Measurements from ENCODE around the gene MCOLN2.

Gene MCOLN2

GRCh38 chr1:84888753-84889152 lies 108.2 kb downstream of the MCOLN2 start:
- Mint-ChIP-seq H3K27me3 (peaks cover 28% of the 10 kb centered on the region), H3K4me1 (peaks cover 45% of the 10 kb centered on the region), H3K27ac (no peak overlapping the region), H3K4me3 (no peak overlapping the region), H3K36me3 (peaks cover 1% of the 10 kb centered on the region), H3K9me3 (no peaks in the 10 kb centered on the region)
- CTCF ChIA-PET, result no interaction called here
- DNase-seq, result peak; percentile 34

DNA sequence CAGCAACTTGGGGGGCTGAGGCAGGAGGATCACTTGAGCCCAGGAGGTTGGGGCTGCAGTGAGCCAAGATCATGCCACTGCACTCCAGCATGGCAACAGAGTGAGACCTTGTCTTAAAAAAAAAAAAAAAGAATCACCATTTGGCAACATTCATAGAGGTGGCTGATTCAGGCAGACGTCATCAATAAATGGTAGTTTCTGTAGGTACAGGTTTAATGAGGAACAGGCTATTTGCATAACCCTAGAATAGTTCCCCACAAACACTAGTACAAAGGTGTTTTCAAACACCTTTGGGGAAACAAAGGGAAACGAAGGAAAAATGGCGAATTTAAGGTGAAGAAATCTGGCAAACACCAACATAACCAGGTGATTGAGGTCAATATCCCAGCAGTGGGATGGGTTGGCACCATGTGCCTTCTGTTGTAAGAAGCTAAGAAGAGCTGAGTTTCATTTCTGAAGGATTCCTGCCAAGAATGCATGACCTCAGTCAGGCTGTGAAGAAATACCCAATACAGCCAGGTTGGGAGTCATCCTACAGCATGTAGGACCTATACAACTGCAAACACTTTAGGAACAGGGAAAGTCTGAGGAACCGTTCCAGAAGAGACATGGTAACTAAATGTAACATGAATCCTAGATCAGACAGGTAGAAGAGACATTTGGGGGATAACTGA lies 109.5 kb downstream of the MCOLN2 start:
- H3K36me3 Mint-ChIP-seq, result peaks cover 1% of the 10 kb centered on the region
- H3K27ac Mint-ChIP-seq, result no peak overlapping the region
- H3K4me1 Mint-ChIP-seq, result peaks cover 38% of the 10 kb centered on the region
- peaks cover 15% of the 10 kb centered on the region for H3K27me3 Mint-ChIP-seq
- no peak for DNase-seq
- H3K9me3 Mint-ChIP-seq, result no peaks in the 10 kb centered on the region
- CTCF ChIA-PET, result no interaction called here
- H3K4me3 Mint-ChIP-seq, result no peak overlapping the region

GRCh38 chr1:84885469-84885868 lies 111.4 kb downstream of the MCOLN2 start:
- Mint-ChIP-seq H3K9me3 (peaks cover 2% of the 10 kb centered on the region), H3K27me3 (peaks cover 12% of the 10 kb centered on the region), H3K4me3 (no peak overlapping the region), H3K27ac (no peak overlapping the region), H3K36me3 (no peaks in the 10 kb centered on the region), H3K4me1 (peaks cover 29% of the 10 kb centered on the region)
- CTCF ChIA-PET, result no interaction called here
- DNase-seq, result no peak

GRCh38 chr1:84884671-84885389 lies 112.1 kb downstream of the MCOLN2 start:
- H3K4me1 Mint-ChIP-seq, result peaks cover 23% of the 10 kb centered on the region
- DNase-seq, result no peak
- peaks cover 13% of the 10 kb centered on the region for H3K27me3 Mint-ChIP-seq
- CTCF ChIA-PET, result no interaction called here
- peaks cover 2% of the 10 kb centered on the region for H3K9me3 Mint-ChIP-seq
- H3K36me3 Mint-ChIP-seq, result no peaks in the 10 kb centered on the region
- H3K27ac Mint-ChIP-seq, result no peak overlapping the region
- no peak overlapping the region for H3K4me3 Mint-ChIP-seq

DNA sequence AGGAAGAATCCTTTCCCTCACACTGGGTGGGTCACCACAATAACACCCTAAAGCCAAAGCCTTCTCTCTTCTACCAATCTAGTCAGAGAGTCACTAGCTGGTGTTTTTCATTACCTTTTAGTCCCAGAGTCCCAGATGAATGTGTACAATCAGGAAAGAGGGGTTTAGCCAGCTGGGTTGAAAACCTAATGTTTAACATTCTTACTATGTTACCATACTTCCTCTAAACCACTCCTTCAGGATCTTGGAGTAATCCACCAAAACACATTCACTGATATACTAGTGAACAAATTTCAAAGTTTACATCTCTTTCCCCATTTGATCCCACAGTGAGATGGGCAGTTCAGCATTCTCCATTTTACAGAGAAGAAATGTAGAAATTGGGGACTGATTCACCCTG lies 113.6 kb downstream of the MCOLN2 start:
- Mint-ChIP-seq H3K36me3 (no peaks in the 10 kb centered on the region), H3K9me3 (peaks cover 2% of the 10 kb centered on the region), H3K4me3 (no peak overlapping the region), H3K27ac (no peak overlapping the region), H3K27me3 (peaks cover 13% of the 10 kb centered on the region), H3K4me1 (peaks cover 7% of the 10 kb centered on the region)
- no peak for DNase-seq
- CTCF ChIA-PET, result no interaction called here

- Mint-ChIP-seq H3K4me3 (no peak overlapping the region), H3K27ac (no peak overlapping the region), H3K36me3 (no peaks in the 10 kb centered on the region), H3K9me3 (peaks cover 2% of the 10 kb centered on the region), H3K27me3 (peaks cover 25% of the 10 kb centered on the region), H3K4me1 (no peaks in the 10 kb centered on the region)
- no peak for DNase-seq
- CTCF ChIA-PET, result no interaction called here
Measured at GRCh38 chr1:84877592-84877991, 119.3 kb downstream of the MCOLN2 start.

DNA sequence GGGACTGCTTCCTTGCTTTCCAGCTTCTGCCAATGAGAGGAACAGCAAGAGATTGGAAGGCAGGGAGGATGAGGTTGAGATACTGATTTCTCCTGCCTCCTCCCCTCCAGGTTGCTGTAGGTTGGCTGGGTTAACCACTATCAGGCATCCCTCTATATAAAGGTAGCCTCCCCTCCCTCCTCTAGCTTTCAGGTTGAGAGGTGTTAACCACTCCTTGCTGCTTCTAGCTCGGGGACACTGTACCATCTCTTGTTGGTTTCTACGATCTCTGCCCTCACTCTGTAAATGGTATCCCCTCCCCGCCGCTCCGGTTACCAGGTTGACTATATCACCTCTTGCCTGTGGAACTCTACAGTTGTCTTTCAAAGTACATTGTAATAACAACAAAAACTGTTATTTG lies 120.6 kb downstream of the MCOLN2 start:
- Mint-ChIP-seq H3K36me3 (no peaks in the 10 kb centered on the region), H3K9me3 (no peaks in the 10 kb centered on the region), H3K27ac (no peak overlapping the region), H3K4me1 (no peaks in the 10 kb centered on the region), H3K4me3 (no peak overlapping the region), H3K27me3 (peaks cover 31% of the 10 kb centered on the region)
- no peak for DNase-seq
- CTCF ChIA-PET, result no interaction called here
